Upper lobe of right lung (tissue), 1 donor: Measurements from ENCODE around the gene GRK1. TPM values are rescaled to one million over a fixed set of nuclear protein-coding genes. Genes with fewer than 3 reads are reported as not detected.
A peak's percentile ranks its signal among the peaks of the same experiment; 100 is the strongest.
"Not testable (repeated sequence)": the region's sequence is repeated elsewhere in the genome, so short reads cannot be mapped to it uniquely, and the experiment has no call there.

ENCODE experiments used
- ATAC-seq: fragments of 200-7000 bp; cut with Tn5 transposase; one replicate; pipeline ENCODE4 v1.9.1; 2020; ENCODE audit warnings: mild to moderate bottlenecking, moderate library complexity
- DNase-seq: peaks from one replicate; pipeline ENCODE4 v3.0.0-alpha.2; 2020
- H3K27ac ChIP-seq: fragments of 200-600 bp; one replicate; pipeline ENCODE4 v1.8.0; 2022
- H3K27me3 ChIP-seq: fragments of 200-600 bp; one replicate; pipeline ENCODE4 v1.8.0; 2022; ENCODE audit warnings: mild to moderate bottlenecking
- H3K36me3 ChIP-seq: fragments of 200-600 bp; one replicate; pipeline ENCODE4 v1.8.0; 2022
- H3K4me1 ChIP-seq: fragments of 200-600 bp; one replicate; pipeline ENCODE4 v1.8.0; 2022
- H3K4me3 ChIP-seq: fragments of 200-600 bp; one replicate; pipeline ENCODE4 v1.8.0; 2022; ENCODE audit warnings: mild to moderate bottlenecking
- H3K9me3 ChIP-seq: fragments of 200-600 bp; one replicate; pipeline ENCODE4 v1.8.0; 2022
- intact Hi-C: fragments of 100-400 bp; cut with DNase I; formaldehyde crosslinking; loops from one replicate; pipeline ENCODE4 v1.11.0; 2022
- total RNA-seq: library from RNA; stranded (reverse); fragmentation: NEBNext Ultra II Directional; extraction: Animal tissue kit (Norgen Biotek cat#: 25700); gene quantifications from one replicate; pipeline ENCODE4 v1.2.1, GENCODE V29; 2021
- TF ChIP-seq, protein P1 (sequence below): fragments of 200-600 bp; IDR thresholded peaks from one replicate; pipeline ENCODE4 v1.8.0; 2022; ENCODE audit warnings: antibody characterized with exemption
- donor health status: DM: no; HTN: yes; CAD: no; lungs with severe emphysema.

Gene GRK1
- total RNA-seq, 1 donor from 2014 or later = 0.09 TPM

DNA sequence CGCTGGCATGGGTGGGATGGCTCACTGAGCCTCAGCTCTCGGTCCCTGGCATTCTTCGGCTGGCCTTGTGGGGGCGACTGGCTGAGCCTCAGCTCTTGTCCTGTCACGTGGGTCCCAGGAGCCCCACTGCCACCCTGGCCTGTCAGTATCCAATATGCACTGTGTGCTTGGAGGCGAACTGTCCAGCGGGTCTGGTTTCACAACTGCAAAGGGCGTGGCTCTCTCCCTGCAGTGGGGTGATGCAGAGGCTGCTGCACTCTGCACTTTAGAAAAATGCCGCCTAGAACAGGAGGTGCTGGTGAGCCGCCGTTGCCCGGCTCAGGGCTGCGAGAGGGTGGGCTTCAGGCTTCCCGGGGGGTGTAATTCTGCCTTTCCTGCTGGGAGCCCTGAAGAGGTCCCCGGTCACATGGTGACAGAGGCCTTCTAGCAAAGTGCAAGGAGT, 75.0 kb downstream of the GRK1 start:
- TF ChIP-seq, protein P1, sequence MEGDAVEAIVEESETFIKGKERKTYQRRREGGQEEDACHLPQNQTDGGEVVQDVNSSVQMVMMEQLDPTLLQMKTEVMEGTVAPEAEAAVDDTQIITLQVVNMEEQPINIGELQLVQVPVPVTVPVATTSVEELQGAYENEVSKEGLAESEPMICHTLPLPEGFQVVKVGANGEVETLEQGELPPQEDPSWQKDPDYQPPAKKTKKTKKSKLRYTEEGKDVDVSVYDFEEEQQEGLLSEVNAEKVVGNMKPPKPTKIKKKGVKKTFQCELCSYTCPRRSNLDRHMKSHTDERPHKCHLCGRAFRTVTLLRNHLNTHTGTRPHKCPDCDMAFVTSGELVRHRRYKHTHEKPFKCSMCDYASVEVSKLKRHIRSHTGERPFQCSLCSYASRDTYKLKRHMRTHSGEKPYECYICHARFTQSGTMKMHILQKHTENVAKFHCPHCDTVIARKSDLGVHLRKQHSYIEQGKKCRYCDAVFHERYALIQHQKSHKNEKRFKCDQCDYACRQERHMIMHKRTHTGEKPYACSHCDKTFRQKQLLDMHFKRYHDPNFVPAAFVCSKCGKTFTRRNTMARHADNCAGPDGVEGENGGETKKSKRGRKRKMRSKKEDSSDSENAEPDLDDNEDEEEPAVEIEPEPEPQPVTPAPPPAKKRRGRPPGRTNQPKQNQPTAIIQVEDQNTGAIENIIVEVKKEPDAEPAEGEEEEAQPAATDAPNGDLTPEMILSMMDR = peak; percentile 12
- H3K27ac ChIP-seq = no peak overlapping the region
- no peak overlapping the region for H3K4me3 ChIP-seq
- peaks cover 6% of the 10 kb centered on the region for H3K27me3 ChIP-seq
- ATAC-seq (peak; percentile 87), DNase-seq (peak; percentile 74)
- H3K9me3 ChIP-seq = no peaks in the 10 kb centered on the region
- H3K36me3 ChIP-seq = no peaks in the 10 kb centered on the region
- intact Hi-C loops = no loop called here
- peaks cover 8% of the 10 kb centered on the region for H3K4me1 ChIP-seq

DNA sequence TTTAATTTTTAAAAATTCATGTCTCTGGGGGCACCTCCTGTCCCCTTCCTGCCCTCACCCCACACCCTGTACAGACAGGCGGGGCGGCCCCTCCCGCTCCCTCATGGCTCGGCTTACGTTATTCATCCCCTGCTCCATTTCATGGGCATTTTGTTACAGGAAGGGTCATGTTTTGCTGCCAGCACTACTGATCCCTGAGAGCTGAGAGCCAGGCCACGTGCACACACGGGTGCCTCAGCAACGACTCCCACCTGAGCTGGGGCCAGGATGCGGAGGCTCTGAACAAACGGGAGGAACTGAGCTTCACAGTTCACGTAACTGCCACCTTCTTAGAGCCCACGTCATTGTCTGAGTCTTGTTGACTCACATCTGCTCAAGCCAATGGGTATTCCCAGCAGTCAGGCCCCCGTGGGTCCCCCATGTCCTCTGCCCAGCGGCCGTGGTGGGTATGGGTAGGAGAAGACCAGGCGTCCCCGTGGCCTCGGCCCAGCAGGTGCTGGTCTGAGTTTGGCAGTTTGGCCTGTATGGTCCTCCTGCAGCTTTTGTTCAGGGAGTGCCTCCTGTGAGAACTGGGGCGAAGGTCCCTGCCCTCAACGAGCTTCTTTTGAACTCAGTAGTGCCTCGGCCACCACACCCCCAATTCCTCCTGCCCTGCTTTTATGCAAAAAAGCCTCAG, 75.6 kb downstream of the GRK1 start:
- no peaks in the 10 kb centered on the region for H3K9me3 ChIP-seq
- no peak overlapping the region for H3K4me3 ChIP-seq
- ATAC-seq = no peak
- H3K4me1 ChIP-seq = peaks cover 8% of the 10 kb centered on the region
- intact Hi-C loops = no loop called here
- TF ChIP-seq, protein P1 = no peak
- no peaks in the 10 kb centered on the region for H3K36me3 ChIP-seq
- no peak for DNase-seq
- no peak overlapping the region for H3K27ac ChIP-seq
- peaks cover 2% of the 10 kb centered on the region for H3K27me3 ChIP-seq

DNA sequence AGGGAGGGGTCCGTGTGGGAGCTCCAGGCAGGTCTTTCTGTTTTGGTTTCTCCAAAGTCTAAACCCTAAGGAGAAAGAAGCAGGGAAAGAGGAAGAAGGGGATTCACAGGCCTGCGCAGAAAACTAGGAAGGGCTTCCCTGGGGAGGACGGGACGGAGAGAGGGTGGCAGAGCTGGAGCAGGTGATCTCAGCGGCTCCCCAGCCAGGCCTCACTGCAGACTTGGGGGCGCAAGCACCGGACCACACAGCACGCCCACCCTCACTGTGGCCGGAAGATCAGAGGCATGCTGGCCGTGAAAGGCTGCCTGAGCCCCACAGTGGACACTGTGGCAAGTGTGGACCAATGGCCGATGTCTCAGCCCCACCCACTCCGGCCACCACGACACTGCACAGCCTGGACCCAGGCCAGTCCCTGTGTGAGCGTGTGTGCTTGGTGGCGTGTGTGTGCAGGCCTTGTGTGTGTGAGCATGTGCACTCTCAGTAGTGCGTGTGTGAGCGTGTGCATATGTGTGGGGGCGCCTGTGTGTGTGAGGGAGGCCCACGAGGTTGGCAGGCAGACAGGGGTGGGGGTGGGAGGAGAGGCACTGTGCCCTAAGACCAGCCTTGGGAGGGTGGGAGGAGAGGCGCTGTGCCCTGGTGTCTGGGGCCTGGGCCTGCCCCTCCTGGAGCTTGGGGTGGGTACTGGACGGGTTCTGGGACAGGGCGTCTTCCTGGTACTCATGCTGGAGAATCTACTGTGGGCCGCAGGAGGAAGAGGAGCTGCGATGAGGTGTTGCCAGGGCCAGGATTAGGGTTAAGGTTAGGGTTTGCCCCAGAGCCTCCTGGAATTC, 76.6 kb downstream of the GRK1 start:
- no peaks in the 10 kb centered on the region for H3K36me3 ChIP-seq
- peaks cover 8% of the 10 kb centered on the region for H3K4me1 ChIP-seq
- ATAC-seq (no peak), DNase-seq (no peak)
- TF ChIP-seq, protein P1 = no peak
- intact Hi-C loops = no loop called here
- H3K27me3 ChIP-seq = no peaks in the 10 kb centered on the region
- no peaks in the 10 kb centered on the region for H3K9me3 ChIP-seq
- no peak overlapping the region for H3K27ac ChIP-seq
- H3K4me3 ChIP-seq = no peak overlapping the region

DNA sequence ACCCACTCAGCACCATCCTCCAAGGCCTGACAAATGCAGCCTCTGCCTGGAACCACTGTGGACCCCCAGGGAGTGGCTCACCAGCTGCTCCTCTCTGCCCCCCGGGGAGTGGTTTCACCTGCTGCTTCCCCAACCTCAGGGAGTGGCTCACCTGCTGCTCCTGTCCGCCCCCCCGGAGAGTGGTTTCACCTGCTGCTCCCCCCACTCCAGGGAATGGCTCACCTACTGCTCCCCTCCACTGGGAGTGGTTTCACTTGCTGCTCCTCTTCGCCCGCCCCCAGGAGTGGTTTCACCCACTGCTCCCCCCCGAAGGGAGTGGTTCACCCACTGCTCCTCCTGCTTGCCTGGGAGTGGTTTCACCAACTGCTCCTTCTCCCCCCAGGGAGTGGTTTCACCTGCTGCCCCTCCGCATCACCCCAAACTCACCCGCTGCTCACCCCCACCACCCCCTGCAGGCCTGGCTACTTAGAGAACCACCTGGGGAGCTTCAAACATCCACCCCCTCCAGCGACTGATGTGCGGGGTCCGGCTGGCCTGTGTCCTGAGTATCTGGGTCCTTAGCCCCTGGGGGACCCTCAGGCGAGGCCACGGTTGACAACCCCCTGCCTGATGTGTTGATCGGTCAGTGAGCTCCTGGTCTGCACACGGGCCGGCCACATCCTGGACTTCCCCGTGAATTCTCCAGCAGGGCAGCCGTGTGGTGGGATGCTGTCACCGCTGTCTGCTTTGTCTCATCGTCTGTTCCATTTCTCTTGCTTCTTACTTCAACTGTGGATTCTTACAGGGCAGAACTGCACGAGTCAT, 77.4 kb downstream of the GRK1 start:
- H3K27ac ChIP-seq = no peak overlapping the region
- H3K36me3 ChIP-seq = no peaks in the 10 kb centered on the region
- H3K27me3 ChIP-seq = no peaks in the 10 kb centered on the region
- intact Hi-C loops = no loop called here
- H3K4me1 ChIP-seq = peaks cover 8% of the 10 kb centered on the region
- no peak for DNase-seq
- ATAC-seq = no peak
- no peaks in the 10 kb centered on the region for H3K9me3 ChIP-seq
- no peak overlapping the region for H3K4me3 ChIP-seq
- TF ChIP-seq, protein P1 = no peak

DNA sequence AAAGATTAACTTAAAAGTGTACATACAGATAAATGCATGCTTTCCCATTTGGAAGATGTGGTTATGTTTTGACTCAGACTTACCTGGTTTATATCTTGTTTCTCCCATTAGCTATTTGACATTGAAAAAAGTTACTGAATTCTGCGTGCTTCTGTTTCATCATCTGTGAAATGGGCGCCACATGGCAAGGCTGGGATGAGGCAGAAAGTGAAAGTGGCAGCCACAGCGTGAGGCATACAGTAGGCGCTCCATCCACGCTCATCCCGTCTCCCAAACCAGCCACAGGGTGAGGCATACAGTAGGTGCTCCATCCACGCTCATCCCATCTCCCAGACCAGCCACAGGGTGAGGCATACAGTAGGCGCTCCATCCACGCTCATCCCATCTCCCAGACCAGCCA, 78.0 kb downstream of the GRK1 start:
- H3K27me3 ChIP-seq = no peaks in the 10 kb centered on the region
- no peaks in the 10 kb centered on the region for H3K36me3 ChIP-seq
- no peak overlapping the region for H3K27ac ChIP-seq
- no peak overlapping the region for H3K4me3 ChIP-seq
- ATAC-seq (no peak), DNase-seq (no peak)
- TF ChIP-seq, protein P1 = no peak
- peaks cover 8% of the 10 kb centered on the region for H3K4me1 ChIP-seq
- H3K9me3 ChIP-seq = no peaks in the 10 kb centered on the region
- intact Hi-C loops = no loop called here

DNA sequence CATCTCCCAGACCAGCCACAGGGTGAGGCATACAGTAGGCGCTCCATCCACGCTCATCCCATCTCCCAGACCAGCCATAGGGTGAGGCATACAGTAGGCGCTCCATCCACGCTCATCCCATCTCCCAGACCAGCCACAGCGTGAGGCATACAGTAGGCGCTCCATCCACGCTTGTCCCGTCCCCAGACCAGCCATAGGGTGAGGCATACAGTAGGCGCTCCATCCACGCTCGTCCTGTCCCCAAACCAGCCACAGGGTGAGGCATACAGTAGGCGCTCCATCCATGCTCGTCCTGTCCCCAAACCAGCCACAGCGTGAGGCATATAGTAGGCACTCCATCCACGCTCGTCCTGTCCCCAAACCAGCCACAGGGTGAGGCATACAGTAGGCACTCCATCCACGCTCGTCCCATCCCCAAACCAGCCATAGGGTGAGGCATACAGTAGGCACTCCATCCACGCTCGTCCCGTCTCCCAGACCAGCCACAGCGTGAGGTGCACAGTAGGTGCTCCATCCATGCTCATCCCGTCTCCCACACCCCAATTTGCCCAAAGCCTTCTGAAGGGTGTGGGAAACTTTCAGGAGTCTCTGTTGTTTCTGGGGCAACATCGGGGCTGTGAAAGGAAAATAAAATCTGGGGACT, 78.6 kb downstream of the GRK1 start:
- intact Hi-C loops = not testable (repeated sequence)

More for the DNA sequence above, 78.6 kb downstream of the GRK1 start:
- H3K9me3 ChIP-seq, DNase-seq, ATAC-seq, H3K27me3 ChIP-seq, H3K4me3 ChIP-seq, H3K36me3 ChIP-seq, H3K27ac ChIP-seq, H3K4me1 ChIP-seq: not testable (repeated sequence)
